ENCODE data around the gene EEFSEC.

The EEFSEC gene

DNA sequence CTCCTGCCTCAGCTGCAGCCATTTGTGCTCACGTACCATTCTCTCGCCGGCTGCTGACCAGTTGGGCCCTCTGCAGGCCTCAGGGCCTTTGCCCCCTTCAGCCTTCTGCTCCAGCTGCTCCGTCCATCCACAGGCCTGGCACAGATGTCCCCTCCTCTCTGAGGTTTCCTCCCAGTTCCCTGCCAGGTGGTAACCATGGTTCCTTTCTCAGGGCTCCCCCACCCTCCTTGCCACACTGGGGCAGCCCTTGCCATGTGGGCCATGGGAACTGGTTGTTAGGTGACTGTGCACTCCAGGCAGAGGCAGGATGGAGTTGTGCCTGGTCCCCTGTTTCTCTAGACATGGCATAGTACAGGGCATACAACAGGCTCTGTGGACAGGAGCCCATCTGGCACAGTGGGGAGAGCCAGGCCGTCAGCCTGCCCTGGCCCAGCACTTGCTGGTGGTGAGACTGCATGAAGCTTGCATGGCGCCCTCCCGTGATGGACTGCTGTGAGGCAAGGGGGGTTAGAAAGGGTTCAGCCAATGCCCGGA, 164.5 kb downstream of the EEFSEC start:
- Mint-ChIP-seq H3K9me3 (no peaks in the 10 kb centered on the region), H3K27ac (no peak overlapping the region), H3K27me3 (ENCODE audit: low read depth) (no peaks in the 10 kb centered on the region), H3K4me3 (no peak overlapping the region), H3K36me3 (ENCODE audit: low read depth) (no peaks in the 10 kb centered on the region), H3K4me1 (ENCODE audit: low read depth) (peaks cover 12% of the 10 kb centered on the region)

DNA sequence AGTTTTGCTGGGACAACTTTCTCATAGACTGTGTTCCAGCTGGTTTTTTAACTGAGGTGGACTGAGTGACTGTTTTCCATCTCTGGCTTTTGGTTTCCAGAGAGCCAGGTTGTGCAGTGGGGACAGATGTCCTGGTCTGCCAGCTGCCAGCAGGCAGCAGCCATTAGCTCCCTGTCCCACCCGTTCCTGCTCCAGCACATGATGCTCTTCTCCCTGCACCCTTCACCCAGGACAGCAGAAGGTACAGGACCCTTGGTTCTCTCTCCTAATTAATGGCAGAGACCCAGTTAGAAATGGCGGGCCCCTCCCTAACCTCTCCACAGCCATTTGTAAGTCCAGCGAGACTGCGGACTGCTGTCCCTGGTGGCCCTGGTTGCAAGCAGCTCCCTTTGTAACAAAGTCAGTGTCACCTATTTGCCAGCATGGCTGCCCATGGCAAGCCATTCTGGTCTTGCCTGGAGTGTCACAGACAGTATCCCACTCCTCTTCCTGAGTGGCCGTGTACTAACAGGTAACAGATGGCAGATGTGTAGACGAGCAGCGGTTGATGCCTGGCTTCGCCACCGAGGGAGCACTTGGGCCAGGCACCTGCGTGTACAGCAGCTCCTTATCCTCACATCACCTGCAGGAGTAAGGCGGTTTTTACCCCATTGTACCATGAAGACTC, 165.1 kb downstream of the EEFSEC start:
- no peaks in the 10 kb centered on the region for H3K9me3 Mint-ChIP-seq
- H3K4me3 Mint-ChIP-seq, result no peak overlapping the region
- no peaks in the 10 kb centered on the region for H3K36me3 Mint-ChIP-seq (ENCODE audit: low read depth)
- peaks cover 12% of the 10 kb centered on the region for H3K4me1 Mint-ChIP-seq (ENCODE audit: low read depth)
- H3K27me3 Mint-ChIP-seq (ENCODE audit: low read depth), result no peaks in the 10 kb centered on the region
- H3K27ac Mint-ChIP-seq, result no peak overlapping the region

GRCh38 chr3:128319107-128319506, 165.8 kb downstream of the EEFSEC start:
- Mint-ChIP-seq H3K4me1 (ENCODE audit: low read depth) (peaks cover 10% of the 10 kb centered on the region), H3K9me3 (no peaks in the 10 kb centered on the region), H3K4me3 (no peak overlapping the region), H3K36me3 (ENCODE audit: low read depth) (no peaks in the 10 kb centered on the region), H3K27ac (no peak overlapping the region), H3K27me3 (ENCODE audit: low read depth) (no peaks in the 10 kb centered on the region)

GRCh38 chr3:128319741-128320141, 166.5 kb downstream of the EEFSEC start:
- Mint-ChIP-seq H3K4me1 (ENCODE audit: low read depth) (peaks cover 10% of the 10 kb centered on the region), H3K4me3 (no peak overlapping the region), H3K27ac (no peak overlapping the region), H3K36me3 (ENCODE audit: low read depth) (no peaks in the 10 kb centered on the region), H3K9me3 (no peaks in the 10 kb centered on the region), H3K27me3 (ENCODE audit: low read depth) (no peaks in the 10 kb centered on the region)

GRCh38 chr3:128320551-128321340, 167.5 kb downstream of the EEFSEC start:
- Mint-ChIP-seq H3K27ac (no peak overlapping the region), H3K27me3 (ENCODE audit: low read depth) (no peaks in the 10 kb centered on the region), H3K4me1 (ENCODE audit: low read depth) (peaks cover 9% of the 10 kb centered on the region), H3K9me3 (no peaks in the 10 kb centered on the region), H3K36me3 (ENCODE audit: low read depth) (no peaks in the 10 kb centered on the region), H3K4me3 (no peak overlapping the region)

GRCh38 chr3:128321418-128321817, 168.1 kb downstream of the EEFSEC start:
- no peaks in the 10 kb centered on the region for H3K36me3 Mint-ChIP-seq (ENCODE audit: low read depth)
- H3K9me3 Mint-ChIP-seq, result no peaks in the 10 kb centered on the region
- H3K4me3 Mint-ChIP-seq, result no peak overlapping the region
- no peaks in the 10 kb centered on the region for H3K27me3 Mint-ChIP-seq (ENCODE audit: low read depth)
- H3K27ac Mint-ChIP-seq, result no peak overlapping the region
- peaks cover 12% of the 10 kb centered on the region for H3K4me1 Mint-ChIP-seq (ENCODE audit: low read depth)

DNA sequence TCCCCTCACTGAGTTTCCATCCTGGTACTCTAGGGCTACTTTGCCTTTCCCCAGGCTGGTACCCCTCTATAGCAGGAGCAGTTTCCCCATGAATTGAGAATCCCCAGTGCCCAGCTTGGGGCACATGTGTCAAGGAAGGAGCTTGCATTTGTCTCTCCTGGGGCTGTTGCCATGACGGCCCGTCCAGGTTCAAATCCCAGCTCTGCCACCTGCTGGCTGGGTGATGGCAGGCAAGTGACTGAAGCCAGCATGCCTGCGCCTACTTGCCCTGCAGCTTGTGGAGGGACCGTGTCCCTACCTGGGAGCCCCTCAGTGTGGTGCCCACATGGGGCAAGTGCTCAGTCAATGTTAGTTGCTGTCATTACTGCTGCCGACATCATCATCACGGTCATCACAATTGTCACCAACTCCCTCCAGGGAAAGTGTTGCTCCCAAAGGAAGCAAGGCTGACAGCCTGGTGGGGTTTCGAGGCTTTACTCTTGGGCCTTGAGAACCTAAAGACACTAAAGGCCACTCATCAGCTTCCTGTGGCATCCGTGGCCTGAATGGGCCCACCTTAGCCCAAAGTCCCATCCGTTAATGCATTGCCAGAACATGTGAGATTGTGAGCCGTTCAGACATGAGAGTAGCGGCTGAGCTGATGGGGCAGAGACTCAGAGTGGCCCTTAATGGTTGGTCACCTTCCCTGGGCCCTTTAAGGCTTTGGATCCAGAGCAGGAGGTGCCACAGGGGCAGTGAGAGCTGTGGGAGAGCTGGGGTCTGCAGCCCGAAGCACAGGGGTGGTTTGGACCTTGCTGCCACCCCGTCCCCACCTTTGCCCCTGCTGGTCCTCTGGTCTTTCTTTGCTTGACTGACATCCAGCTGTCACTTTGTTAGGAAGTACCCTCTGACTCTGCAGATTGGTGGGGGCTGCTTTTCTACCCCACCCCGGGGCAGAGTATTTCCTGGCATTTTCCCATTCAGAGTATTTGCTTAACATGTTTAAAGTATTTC, 169.0 kb downstream of the EEFSEC start:
- Mint-ChIP-seq H3K36me3 (ENCODE audit: low read depth) (no peaks in the 10 kb centered on the region), H3K9me3 (no peaks in the 10 kb centered on the region), H3K4me3 (no peak overlapping the region), H3K27ac (no peak overlapping the region), H3K4me1 (ENCODE audit: low read depth) (peaks cover 16% of the 10 kb centered on the region), H3K27me3 (ENCODE audit: low read depth) (no peaks in the 10 kb centered on the region)

- Mint-ChIP-seq H3K27ac (no peak overlapping the region), H3K36me3 (ENCODE audit: low read depth) (no peaks in the 10 kb centered on the region), H3K4me3 (no peak overlapping the region), H3K4me1 (ENCODE audit: low read depth) (peaks cover 18% of the 10 kb centered on the region), H3K9me3 (no peaks in the 10 kb centered on the region), H3K27me3 (ENCODE audit: low read depth) (no peaks in the 10 kb centered on the region)
These were observed 170.2 kb downstream of the EEFSEC start for GRCh38 chr3:128323206-128324081.

GRCh38 chr3:128324911-128325592, 171.8 kb downstream of the EEFSEC start:
- Mint-ChIP-seq H3K4me1 (ENCODE audit: low read depth) (peaks cover 18% of the 10 kb centered on the region), H3K27me3 (ENCODE audit: low read depth) (no peaks in the 10 kb centered on the region), H3K36me3 (ENCODE audit: low read depth) (no peaks in the 10 kb centered on the region), H3K4me3 (no peak overlapping the region), H3K9me3 (no peaks in the 10 kb centered on the region), H3K27ac (no peak overlapping the region)

- no peaks in the 10 kb centered on the region for H3K36me3 Mint-ChIP-seq (ENCODE audit: low read depth)
- peaks cover 18% of the 10 kb centered on the region for H3K4me1 Mint-ChIP-seq (ENCODE audit: low read depth)
- H3K4me3 Mint-ChIP-seq, result no peak overlapping the region
- peak overlapping the region; percentile 76 for H3K27ac Mint-ChIP-seq
- no peaks in the 10 kb centered on the region for H3K9me3 Mint-ChIP-seq
- no peaks in the 10 kb centered on the region for H3K27me3 Mint-ChIP-seq (ENCODE audit: low read depth)
These were observed 173.0 kb downstream of the EEFSEC start for GRCh38 chr3:128326051-128326823.

DNA sequence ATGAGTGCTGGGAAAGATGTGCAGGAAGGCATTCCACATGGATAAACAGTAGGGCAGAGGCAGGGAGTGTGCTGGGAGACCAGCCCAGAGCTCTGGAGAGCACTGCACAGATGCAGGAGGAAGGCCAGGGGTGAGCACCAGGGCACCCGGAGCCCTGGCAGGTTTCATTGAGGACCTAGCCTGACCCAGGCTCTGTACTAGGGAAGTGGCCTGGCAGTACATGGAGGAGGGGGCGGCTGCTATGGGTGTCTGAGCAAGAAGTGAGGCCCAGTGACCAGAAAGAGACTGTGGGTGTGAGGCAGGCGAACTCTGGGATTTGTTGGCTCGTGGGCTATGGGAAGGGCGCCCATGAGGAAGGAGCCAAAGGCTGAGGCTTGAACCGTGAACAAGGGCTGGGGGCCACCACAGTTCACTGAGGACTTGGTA, 174.3 kb downstream of the EEFSEC start:
- H3K4me3 Mint-ChIP-seq, result no peak overlapping the region
- no peak overlapping the region for H3K27ac Mint-ChIP-seq
- no peaks in the 10 kb centered on the region for H3K27me3 Mint-ChIP-seq (ENCODE audit: low read depth)
- H3K36me3 Mint-ChIP-seq (ENCODE audit: low read depth), result no peaks in the 10 kb centered on the region
- no peaks in the 10 kb centered on the region for H3K9me3 Mint-ChIP-seq
- peaks cover 22% of the 10 kb centered on the region for H3K4me1 Mint-ChIP-seq (ENCODE audit: low read depth)

GRCh38 chr3:128328546-128329458, 175.5 kb downstream of the EEFSEC start:
- no peaks in the 10 kb centered on the region for H3K27me3 Mint-ChIP-seq (ENCODE audit: low read depth)
- H3K36me3 Mint-ChIP-seq (ENCODE audit: low read depth), result no peaks in the 10 kb centered on the region
- peaks cover 22% of the 10 kb centered on the region for H3K4me1 Mint-ChIP-seq (ENCODE audit: low read depth)
- H3K27ac Mint-ChIP-seq, result no peak overlapping the region
- no peaks in the 10 kb centered on the region for H3K9me3 Mint-ChIP-seq
- H3K4me3 Mint-ChIP-seq, result no peak overlapping the region

All from T-helper 1 cell treated with Interleukin-12 subunit alpha and Interleukin-12 subunit beta and Interleukin-4 antibody, amounts not matched to agents 30 μg/mL and 1 μg/mL, for 36 hours (primary cell).